HG03469 (cell line): Measurements from ENCODE around the gene CPM.

ENCODE experiments used
- ATAC-seq: cut with Tn5 transposase; IDR thresholded peaks from one replicate; pipeline ENCODE4 v1.9.1; 2021; ENCODE audit warnings: mild to moderate bottlenecking, moderate library complexity, moderate number of reproducible peaks; ENCODE audit not compliant: unreplicated experiment

CPM gene

DNA sequence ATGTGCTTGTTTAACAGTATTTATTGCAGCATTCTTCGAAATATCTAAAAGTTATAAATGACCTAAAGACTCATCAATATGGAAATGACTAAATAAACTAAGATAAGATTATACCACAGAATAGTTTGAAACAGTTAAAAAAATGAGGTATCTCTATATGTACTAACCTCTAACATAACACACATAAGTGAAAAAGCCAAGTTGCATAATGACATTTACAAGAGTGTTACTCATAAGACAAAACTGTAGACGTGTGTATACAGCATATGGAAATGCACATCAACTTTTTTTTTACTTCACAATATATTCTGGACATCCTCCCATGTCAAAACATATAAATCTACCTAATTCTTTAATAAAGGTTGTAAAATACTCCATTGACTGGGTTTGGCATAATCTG lies 22.8 kb downstream of the CPM start:
- ATAC-seq: no peak

DNA sequence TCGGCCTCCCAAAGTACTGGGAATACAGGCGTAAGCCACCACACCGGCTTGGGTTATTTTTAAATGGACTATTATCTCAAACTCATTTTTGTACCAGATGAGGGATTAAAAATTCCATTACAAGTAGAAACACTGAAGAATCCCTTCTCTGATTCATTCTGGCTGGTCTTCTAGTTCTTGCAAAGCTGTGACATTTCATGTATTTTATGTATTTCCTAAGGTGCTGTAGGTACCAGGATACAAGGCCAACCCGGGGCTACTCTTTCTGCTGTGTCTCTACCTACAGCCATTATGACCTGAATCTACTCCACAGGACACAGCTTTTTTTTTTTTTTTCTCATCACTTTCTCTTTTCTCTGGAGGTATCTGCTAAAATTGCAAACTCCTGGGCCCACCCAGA lies 24.9 kb downstream of the CPM start:
- no peak for ATAC-seq

- no peak for ATAC-seq
These were observed 27.2 kb downstream of the CPM start for GRCh38 chr12:68905733-68906132.

DNA sequence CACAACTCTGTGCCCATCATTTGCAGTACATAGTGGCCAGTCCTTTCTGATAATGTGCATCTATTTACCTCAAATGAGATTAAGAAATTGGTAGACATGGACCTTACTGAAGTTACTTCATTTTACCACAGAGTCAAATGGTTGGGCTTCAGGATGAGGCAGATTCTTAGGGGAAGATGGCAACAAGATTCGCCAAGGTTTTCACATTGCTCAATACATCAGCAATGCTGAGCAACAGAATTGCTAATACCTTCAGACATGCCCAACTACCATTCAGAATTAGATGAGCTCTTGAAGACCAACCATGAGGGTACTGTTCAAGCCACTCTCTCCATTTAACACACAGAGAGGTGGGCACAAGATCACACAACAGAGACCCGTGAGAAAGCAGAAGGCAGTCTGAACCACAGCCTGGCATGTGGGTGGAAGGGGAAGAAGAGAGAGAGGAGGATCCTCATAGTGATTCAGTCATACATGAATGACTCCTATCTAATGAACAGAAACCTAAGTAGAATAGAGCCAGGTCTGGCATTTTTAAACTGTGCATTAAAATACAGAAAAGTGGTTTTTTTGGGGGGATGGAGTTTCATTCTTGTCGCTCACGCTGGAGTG lies 28.5 kb downstream of the CPM start:
- ATAC-seq: peak; percentile 74

DNA sequence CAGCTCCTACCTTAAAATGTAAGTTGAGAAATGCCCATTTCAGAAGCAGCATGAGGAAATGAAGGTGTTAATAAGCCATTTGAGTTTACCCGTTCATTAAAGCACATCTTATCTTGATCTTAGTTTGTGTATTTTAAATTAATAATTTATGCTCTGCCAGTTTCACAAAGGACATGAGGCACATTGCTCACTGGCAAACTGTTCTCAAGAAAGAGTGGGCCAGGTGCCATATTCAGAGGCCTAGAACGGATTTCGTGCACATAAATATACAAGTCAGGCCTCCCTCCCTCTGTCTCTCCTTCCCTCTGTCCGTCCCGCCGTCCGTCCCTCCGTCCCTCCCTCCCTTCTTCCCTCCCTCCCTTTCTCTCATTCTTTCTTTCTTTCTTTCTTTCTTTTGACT lies 29.5 kb downstream of the CPM start:
- no peak for ATAC-seq

- no peak for ATAC-seq
These were observed 31.4 kb downstream of the CPM start for GRCh38 chr12:68901551-68901950.

- no peak for ATAC-seq
These were observed 31.8 kb downstream of the CPM start for GRCh38 chr12:68901145-68901544.

- ATAC-seq: no peak
These were observed 32.7 kb downstream of the CPM start for GRCh38 chr12:68900241-68900640.

GRCh38 chr12:68899251-68899771 lies 33.7 kb downstream of the CPM start:
- ATAC-seq: no peak

DNA sequence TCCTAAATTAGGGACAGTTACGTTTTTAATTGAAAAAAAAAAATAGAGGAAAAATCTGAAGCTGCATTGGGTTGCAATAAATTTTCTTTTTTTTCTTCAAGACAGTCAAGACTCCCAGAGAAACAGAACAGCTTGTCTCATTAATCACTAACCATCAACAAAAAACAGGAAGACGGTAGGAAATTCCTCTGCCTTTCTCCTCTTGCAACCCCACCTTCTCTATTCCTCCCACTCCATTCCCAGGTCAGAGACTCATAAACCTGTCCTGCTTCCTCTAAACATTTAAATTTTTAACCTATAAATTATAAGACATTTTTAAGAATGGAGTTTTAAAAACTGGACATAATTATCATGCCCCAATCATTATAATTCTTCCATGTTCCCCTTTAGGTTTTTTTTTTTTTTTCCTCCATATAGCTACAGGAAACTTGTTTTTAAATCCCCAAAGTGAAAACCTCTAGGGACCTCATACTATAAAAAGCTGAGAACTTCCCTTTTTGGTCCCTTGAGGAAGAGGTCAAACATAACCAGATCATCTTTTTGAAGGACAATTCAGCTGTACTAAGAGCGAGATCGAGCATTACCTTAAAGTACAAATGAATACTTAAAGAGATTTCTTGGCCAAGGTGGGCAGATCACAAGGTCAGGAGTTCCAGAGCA lies 36.0 kb downstream of the CPM start:
- no peak for ATAC-seq

DNA sequence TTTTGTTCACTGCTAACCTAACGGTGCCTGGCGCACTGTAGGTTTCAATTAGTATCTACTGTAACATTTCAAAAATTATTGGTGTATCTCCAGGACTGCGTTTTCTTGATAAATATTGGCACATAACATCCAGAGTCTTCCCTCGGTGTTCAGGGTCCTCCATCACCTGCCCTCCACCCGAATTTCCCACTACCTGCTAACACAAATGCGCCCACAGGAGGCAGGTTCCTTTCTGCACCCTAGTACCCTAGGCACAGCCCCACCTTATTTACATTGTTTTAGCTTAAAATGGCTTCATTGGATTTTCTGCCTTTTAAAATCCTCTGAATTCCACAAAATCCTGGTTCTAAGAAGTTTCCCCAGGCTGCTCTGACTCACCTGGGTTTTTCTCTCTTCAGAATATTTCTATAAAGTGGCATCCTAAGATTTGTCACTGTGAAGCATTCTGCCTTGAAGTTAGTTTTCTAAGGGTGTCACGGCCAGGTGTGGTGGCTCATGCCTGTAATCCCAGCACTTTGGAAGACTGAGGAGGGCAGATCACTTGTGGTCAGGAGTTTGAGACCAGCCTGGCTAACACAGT lies 38.6 kb downstream of the CPM start:
- ATAC-seq: no peak

DNA sequence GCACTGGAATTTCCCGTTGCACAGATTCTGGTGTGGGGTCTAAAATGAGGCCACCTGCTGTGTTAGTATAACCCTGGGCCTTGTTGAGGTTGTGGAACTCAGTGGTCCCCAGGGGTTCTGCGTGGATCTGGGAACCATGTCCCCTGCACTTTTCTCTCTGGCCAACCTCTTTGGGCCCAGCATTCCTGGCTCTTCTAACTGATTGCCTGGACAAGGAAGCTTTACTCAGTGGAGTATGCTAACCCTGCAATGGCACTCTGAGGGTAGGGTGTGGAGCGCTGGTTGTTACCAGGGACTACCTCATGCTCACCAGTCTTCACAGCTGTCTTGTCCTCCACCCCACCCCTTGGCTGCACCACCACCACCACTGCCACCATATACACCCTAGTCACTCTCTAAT lies 39.2 kb downstream of the CPM start:
- no peak for ATAC-seq

DNA sequence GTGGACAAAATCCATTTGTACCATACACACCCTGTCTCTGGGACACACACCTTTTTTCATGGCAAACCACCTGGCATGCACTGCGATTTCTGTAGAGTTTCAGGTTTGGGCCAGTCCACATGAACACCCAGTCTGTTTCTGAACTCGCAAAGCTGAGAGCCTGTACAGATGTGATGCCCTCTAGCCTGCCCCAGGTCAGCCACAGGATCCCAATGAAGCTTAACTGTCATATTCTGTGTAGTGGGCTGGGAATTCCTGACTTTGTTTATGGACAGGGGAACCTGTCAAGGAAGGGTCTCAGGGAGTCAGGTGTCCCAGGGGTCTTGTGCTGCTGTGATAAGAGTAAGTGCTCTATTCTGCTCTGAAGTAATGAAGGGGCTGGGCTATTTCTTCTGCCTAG lies 39.8 kb downstream of the CPM start:
- ATAC-seq: no peak

DNA sequence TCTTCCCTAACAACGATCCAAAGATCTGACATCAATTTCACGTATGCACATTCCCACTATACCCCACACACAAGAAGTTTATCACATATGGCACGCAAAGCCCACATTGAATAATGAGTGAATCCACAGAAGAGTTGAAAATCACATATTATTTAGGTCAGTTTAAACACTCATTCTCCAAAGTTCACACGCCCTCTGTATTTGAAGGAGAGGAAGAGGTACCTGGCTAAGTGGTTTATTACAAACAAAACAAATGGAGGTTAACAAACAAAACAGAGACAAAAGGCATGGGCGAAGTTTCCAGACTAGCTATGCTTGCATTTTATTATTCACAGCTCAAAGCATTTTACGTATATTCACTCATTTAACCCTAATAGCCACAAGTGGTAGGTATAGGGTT lies 41.8 kb downstream of the CPM start:
- ATAC-seq: no peak

GRCh38 chr12:68890701-68891113 lies 42.3 kb downstream of the CPM start:
- no peak for ATAC-seq

- no peak for ATAC-seq
These were observed 44.7 kb downstream of the CPM start for GRCh38 chr12:68888243-68888642.

DNA sequence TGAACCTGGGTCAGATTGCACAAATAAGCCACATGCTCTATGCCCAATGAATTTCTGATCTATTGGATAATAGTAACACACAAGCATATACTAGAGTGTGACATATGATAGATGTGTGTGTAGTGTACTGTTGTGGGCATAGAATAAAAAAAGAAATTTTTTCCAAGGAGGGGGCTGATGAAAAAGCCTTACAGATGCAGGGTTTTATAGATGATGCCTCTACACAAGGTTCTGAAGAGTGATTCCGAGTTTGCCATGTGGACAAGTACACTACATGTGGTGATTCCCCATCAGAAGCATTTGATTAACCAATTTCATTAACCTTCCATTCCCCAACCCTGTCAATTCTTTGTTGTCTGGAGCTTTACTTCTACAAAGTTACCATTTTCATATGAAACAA lies 45.3 kb downstream of the CPM start:
- ATAC-seq: no peak

DNA sequence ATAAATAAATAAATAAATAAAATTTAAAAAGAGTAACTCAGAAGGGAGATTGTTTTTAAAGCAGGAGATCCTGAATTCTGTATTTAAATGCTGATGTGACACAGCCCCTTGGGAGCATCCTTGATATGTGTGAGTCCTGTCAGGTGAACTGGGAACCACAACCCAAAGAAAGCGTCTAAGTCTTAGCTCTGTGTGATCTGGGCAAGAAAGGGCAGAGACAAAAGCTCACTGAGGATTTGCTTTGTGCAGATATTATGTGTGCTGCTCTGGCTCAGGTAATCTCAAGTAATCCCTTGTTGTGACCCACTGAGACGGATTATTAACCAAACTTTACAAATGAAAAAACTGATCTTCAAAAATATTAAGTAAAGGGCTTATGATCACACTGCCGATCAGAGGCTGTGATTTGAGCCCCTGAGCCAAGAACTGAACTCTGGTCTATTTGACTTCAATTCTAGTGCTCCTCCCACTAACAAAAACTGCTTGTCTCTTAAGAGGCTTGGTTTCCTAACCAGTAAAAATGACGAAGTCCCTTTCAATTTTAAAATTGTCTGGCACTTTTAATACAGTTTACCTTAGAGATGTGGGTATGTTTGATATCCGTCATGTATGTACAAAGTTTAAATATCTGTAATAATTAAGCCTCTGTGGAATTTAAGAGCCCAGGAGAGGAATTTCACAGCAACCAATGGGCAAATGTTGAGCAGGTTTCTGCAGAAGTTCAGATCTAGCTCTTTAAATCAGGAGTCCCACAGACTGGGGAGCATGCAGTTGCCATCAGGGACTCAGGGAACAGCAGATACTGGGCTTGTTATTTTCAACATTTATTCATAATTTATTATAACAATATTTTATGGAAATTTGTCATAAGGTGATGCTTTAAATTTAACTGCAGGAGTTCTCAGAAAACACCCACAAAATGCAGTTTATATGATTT lies 46.1 kb downstream of the CPM start:
- no peak for ATAC-seq

DNA sequence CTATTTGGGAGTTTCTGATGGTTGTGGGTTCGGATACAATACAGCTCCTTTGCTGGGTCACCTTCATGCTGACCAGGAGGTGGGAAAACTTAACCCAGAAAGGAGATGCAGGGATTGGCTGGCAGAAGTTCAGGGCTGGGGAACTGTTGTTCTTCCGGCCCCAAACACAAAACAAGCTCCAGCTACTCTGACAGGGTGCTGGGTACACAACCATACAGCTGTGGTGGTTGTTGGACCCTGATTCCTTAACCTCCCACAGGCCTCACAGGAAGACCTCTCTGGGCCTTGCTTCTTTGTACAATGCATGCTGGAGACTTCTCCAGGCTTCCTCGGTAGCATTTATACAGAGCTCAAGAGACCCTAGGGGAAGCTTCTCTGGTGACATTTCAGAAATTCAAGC lies 47.6 kb downstream of the CPM start:
- no peak for ATAC-seq

DNA sequence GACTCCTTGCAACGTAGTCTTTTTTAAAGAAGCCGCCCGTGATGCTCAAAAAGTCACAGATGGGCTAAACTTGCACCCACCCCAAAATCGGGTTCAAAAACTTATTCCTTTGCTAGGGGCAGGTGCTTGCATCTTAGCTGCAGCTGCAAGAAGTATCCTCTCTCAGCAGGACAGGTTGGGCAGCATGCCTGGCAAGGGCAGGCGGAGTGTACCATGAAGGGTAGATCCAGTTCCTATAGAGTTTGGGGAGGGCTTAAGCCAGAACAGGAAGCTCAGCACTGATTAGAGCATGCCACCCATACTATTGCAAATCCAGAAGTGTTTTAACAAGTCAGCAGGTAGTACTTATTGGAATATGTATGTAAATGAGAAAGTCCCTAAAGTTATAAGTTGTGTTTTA lies 48.7 kb downstream of the CPM start:
- ATAC-seq: no peak

DNA sequence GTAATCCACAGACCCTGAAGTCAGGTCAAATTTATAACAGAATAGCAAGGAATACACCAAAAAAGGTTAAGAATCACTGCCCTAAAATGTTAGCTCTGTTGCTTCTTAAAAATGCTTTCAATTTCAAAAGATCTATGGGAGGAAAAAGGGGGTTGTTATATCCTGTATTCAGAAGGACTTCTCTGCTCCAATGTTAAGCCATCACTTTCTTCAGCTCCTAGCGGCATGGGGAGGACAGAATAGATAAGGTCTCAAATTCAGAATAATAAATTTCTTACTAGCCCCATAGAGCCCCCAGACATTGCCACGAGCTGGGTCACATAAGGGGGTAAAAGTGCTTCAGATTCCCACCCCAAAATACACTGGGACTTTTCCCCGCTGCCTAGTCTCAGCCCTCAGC lies 49.8 kb downstream of the CPM start:
- ATAC-seq: no peak
